HL-60 (cell line): ENCODE measurements around the gene PPP6R2.

Source experiments
- DNase-seq, 2 experiments: peaks; one replicate each; pipeline ENCODE4 v3.0.0-alpha.2; 2010 to 2020; ENCODE audit warnings: low read depth in 1 of 2, low spot score in 1 of 2
- H3K27ac ChIP-seq: fragments of 250-450 bp; sonication (Bioruptor Pico); replicated peaks from 2 replicates; pipeline ENCODE4 v1.5.1; 2020; ENCODE audit warnings: mild to moderate bottlenecking, moderate library complexity
- H3K27me3 ChIP-seq: fragments of 250-450 bp; sonication (Bioruptor Pico); 2 replicates; pipeline ENCODE4 v1.5.1; 2021; ENCODE audit warnings: mild to moderate bottlenecking, moderate library complexity; ENCODE audit not compliant: insufficient read depth, poor library complexity, severe bottlenecking
- H3K4me3 ChIP-seq: replicated peaks from 2 replicates; pipeline ENCODE4 v1.5.1; 2011; ENCODE audit warnings: mild to moderate bottlenecking, control low read depth, low read length; ENCODE audit not compliant: insufficient read depth
- GABPA ChIP-seq: IDR thresholded peaks from 2 replicates; pipeline ENCODE4 v1.6.1; 2012; ENCODE audit warnings: low read depth
- POLR2AphosphoS5 ChIP-seq: IDR thresholded peaks from 2 replicates; pipeline ENCODE4 v1.6.1; 2012; ENCODE audit warnings: low read depth
- REST ChIP-seq: IDR thresholded peaks from 2 replicates; pipeline ENCODE4 v1.6.1; 2012; ENCODE audit warnings: low read depth; ENCODE audit not compliant: insufficient replicate concordance
- SPI1 ChIP-seq: IDR thresholded peaks from 2 replicates; pipeline ENCODE4 v1.6.1; 2012; ENCODE audit warnings: low read depth, mild to moderate bottlenecking, borderline replicate concordance
- TF ChIP-seq, protein P1 (sequence below): IDR thresholded peaks from one replicate; pipeline ENCODE4 v1.5.1; 2011; ENCODE audit warnings: low read length, control low read depth, inconsistent platforms; ENCODE audit not compliant: insufficient read depth

Gene PPP6R2

GRCh38 chr22:50315289-50316113, 27.6 kb upstream of the PPP6R2 start:
- DNase-seq = peak in 1 of 2 experiments; percentile 64
- Histone ChIP-seq H3K27me3 (no peaks in the 10 kb centered on the region), H3K4me3 (no peak overlapping the region), H3K27ac (no peak overlapping the region)
- TF ChIP-seq SPI1 (no peak), REST (no peak), GABPA (no peak), POLR2AphosphoS5 (no peak)
- TF ChIP-seq, protein P1, sequence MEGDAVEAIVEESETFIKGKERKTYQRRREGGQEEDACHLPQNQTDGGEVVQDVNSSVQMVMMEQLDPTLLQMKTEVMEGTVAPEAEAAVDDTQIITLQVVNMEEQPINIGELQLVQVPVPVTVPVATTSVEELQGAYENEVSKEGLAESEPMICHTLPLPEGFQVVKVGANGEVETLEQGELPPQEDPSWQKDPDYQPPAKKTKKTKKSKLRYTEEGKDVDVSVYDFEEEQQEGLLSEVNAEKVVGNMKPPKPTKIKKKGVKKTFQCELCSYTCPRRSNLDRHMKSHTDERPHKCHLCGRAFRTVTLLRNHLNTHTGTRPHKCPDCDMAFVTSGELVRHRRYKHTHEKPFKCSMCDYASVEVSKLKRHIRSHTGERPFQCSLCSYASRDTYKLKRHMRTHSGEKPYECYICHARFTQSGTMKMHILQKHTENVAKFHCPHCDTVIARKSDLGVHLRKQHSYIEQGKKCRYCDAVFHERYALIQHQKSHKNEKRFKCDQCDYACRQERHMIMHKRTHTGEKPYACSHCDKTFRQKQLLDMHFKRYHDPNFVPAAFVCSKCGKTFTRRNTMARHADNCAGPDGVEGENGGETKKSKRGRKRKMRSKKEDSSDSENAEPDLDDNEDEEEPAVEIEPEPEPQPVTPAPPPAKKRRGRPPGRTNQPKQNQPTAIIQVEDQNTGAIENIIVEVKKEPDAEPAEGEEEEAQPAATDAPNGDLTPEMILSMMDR = no peak

DNA sequence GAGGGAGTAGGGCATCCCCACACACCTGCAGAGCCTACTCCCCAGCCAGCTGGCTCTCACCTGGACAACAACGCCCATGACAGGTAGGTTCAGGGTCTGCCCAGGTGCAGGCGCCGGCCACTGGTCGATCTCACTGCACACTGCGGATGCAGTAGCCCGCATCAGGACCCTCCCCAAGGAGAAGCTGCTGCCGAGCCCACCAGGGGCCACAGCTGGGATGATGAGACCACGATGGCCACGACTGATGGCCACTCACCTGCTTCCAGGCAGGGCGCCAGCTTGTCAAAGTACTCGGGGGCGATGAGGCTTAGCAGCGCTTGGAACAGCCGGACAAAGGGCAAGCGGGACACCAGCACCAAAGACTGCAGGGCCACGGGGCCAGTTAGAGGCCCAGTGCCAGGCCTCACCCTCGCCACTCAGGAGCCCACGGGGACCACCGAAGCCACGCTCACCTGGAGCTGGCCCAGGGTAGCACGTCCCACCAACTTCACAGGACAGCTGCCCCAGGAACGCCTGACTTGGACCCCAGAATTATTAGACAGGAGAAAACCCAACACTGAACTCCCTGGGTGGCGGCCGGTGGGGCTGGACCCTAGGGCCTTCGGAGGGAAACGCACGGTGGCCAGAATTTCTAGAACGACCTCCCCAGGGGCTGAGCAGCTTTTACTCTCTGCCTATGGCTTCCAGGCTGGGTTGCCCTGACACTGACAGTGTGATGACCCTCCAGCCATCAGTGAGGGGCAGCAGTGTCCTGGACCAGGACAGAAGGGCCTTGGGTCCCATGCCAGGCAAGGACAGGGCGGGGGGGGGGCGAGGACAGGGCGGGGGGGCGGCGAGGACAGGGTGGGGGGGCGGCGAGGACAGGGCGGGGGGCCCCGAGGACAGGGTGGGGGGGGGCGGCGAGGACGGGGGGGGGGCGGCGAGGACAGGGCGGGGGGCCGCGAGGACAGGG, 26.7 kb upstream of the PPP6R2 start:
- TF ChIP-seq, protein P1 = no peak
- no peak for TF ChIP-seq POLR2AphosphoS5
- no peak for TF ChIP-seq GABPA
- no peak for TF ChIP-seq SPI1
- TF ChIP-seq REST = no peak
- Histone ChIP-seq H3K4me3 (no peak overlapping the region), H3K27me3 (no peaks in the 10 kb centered on the region), H3K27ac (no peak overlapping the region)
- no peak for DNase-seq

DNA sequence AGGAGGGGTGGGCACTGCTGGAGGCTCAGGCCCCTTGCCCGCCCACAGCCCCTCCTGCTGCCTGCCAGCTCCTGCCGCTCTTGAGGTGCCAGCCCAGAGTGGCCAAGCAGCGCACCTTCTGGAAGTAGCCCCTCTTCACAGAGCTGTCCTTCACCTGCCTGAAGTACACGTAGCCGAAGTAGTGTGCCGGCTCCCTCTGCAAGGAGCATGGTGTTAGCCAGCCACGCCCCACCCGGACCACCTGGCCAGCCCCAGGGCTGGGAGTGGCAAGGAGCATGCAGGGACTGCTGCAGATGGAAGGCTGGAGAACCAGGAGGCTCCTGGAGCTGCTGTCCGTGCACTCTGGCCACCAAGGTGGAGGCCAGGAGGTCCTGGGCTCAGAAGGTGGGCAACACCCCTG, 25.9 kb upstream of the PPP6R2 start:
- DNase-seq = no peak
- TF ChIP-seq, protein P1 = no peak
- no peak for TF ChIP-seq SPI1
- no peak for TF ChIP-seq POLR2AphosphoS5
- no peak for TF ChIP-seq GABPA
- TF ChIP-seq REST = no peak
- no peak overlapping the region for H3K27ac ChIP-seq

More for the DNA sequence above, 25.9 kb upstream of the PPP6R2 start:
- no peaks in the 10 kb centered on the region for H3K27me3 ChIP-seq
- no peak overlapping the region for H3K4me3 ChIP-seq
